ENCODE measurements around the gene KRTAP4-5.

- no peak for TF ChIP-seq TAF1 (IDR thresholded peaks at IDR 0.05; ENCODE audit: borderline replicate concordance, low read depth, low read length)
- no peak for TF ChIP-seq POLR2AphosphoS5 (IDR thresholded peaks at IDR 0.05; ENCODE audit: low read depth, low read length)
Measured at GRCh38 chr17:41101586-41102259, 47.9 kb downstream of the KRTAP4-5 start, which contains the start of gene KRTAP4-16.
